ENCODE data around the gene ZCCHC14. TPM values are rescaled to one million over a fixed set of nuclear protein-coding genes. Genes with fewer than 3 reads are reported as not detected.

ZCCHC14 gene
- total and polyA plus RNA-seq, 2 of the 13 experiments (the other 11 are each of a cell fraction or from before 2014, with no cell fraction given), result 12.4 to 12.5 TPM

- TF ChIP-seq ZNF7 (CRISPR knock-in tag; IDR thresholded peaks at IDR 0.05), result no peak
- TF ChIP-seq SUZ12 (IDR thresholded peaks at IDR 0.05; ENCODE audit: low read depth, low read length), result no peak
- peak; percentile 48; the same call in 1 of the 2 replicates for TF ChIP-seq ISL2 (CRISPR knock-in tag; IDR thresholded peaks at IDR 0.05)
- no peak for TF ChIP-seq ZNF83 (CRISPR knock-in tag; IDR thresholded peaks at IDR 0.05; ENCODE audit: borderline replicate concordance)
- no peak for TF ChIP-seq ZNF577 (CRISPR knock-in tag; IDR thresholded peaks at IDR 0.05; ENCODE audit: borderline replicate concordance, low read depth)
- TF ChIP-seq SKIL (CRISPR knock-in tag; IDR thresholded peaks at IDR 0.05; ENCODE audit: borderline replicate concordance), result no peak
- peak; percentile 47; the same call in 1 of the 2 replicates for TF ChIP-seq ZBTB33 (CRISPR knock-in tag; IDR thresholded peaks at IDR 0.05)
- no peak for TF ChIP-seq FOXP1 (IDR thresholded peaks at IDR 0.05)
- peak; percentile 69; the same call in 1 of the 2 replicates for TF ChIP-seq FOXP1 (CRISPR knock-in tag; IDR thresholded peaks at IDR 0.05)
- TF ChIP-seq CBX5 (CRISPR knock-in tag; IDR thresholded peaks at IDR 0.05; ENCODE audit: borderline replicate concordance), result peak; percentile 28; the same call in 1 of the 2 replicates
- TF ChIP-seq ZNF772 (CRISPR knock-in tag; IDR thresholded peaks at IDR 0.05), result peak; percentile 71; the same call in 1 of the 2 replicates
- TF ChIP-seq GPBP1L1 (CRISPR knock-in tag; IDR thresholded peaks at IDR 0.05), result no peak
- peak in 1 of 2 experiments; percentile 38; a peak in 1 of 4 replicates for TF ChIP-seq POLR2A (IDR thresholded peaks at IDR 0.05; ENCODE audit: insufficient read depth in 1 of 2, low read depth in 2 of 2, low read length in 2 of 2)
- TF ChIP-seq MTF2 (CRISPR knock-in tag; IDR thresholded peaks at IDR 0.05; ENCODE audit: borderline replicate concordance), result no peak
- TF ChIP-seq ZNF160 (CRISPR knock-in tag; IDR thresholded peaks at IDR 0.05), result 0 out of 2 replicates have a peak, but pooled peaks have one; percentile 19
- TF ChIP-seq ZNF367 (CRISPR knock-in tag; IDR thresholded peaks at IDR 0.05; ENCODE audit: borderline replicate concordance), result no peak
- no peak for TF ChIP-seq ZNF607 (CRISPR knock-in tag; IDR thresholded peaks at IDR 0.05; ENCODE audit: borderline replicate concordance)
- TF ChIP-seq SRY (CRISPR knock-in tag; IDR thresholded peaks at IDR 0.05), result no peak
- TF ChIP-seq JUNB (CRISPR knock-in tag; IDR thresholded peaks at IDR 0.05; ENCODE audit: borderline replicate concordance), result no peak
- no peak for TF ChIP-seq ZNF749 (CRISPR knock-in tag; IDR thresholded peaks at IDR 0.05; ENCODE audit: borderline replicate concordance)
- no peak for TF ChIP-seq ZNF766 (CRISPR knock-in tag; IDR thresholded peaks at IDR 0.05; ENCODE audit: borderline replicate concordance)
- TF ChIP-seq RAD21 (CRISPR knock-in tag; IDR thresholded peaks at IDR 0.05), result 0 out of 2 replicates have a peak, but pooled peaks have one; percentile 8
- TF ChIP-seq TSC22D2 (CRISPR knock-in tag; IDR thresholded peaks at IDR 0.05; ENCODE audit: borderline replicate concordance), result 0 out of 2 replicates have a peak, but pooled peaks have one; percentile 23
- TF ChIP-seq SOX5 (CRISPR knock-in tag; IDR thresholded peaks at IDR 0.05; ENCODE audit: borderline replicate concordance), result peak; percentile 98
- no peak for TF ChIP-seq TRIM24 (CRISPR knock-in tag; IDR thresholded peaks at IDR 0.05)
- TF ChIP-seq RARG (CRISPR knock-in tag; IDR thresholded peaks at IDR 0.05; ENCODE audit: low read depth), result no peak
Observed at GRCh38 chr16:87487361-87487924, 5.4 kb downstream of the ZCCHC14 start (continued).

All from HepG2 (cell line).